HG03469 (cell line): ENCODE measurements around the gene DNAJB11.
"Not testable (repeated sequence)": the region's sequence is repeated elsewhere in the genome, so short reads cannot be mapped to it uniquely, and the experiment has no call there.

Source experiments
- ATAC-seq: cut with Tn5 transposase; IDR thresholded peaks from one replicate; pipeline ENCODE4 v1.9.1; 2021; ENCODE audit warnings: mild to moderate bottlenecking, moderate library complexity, moderate number of reproducible peaks; ENCODE audit not compliant: unreplicated experiment

Gene DNAJB11

DNA sequence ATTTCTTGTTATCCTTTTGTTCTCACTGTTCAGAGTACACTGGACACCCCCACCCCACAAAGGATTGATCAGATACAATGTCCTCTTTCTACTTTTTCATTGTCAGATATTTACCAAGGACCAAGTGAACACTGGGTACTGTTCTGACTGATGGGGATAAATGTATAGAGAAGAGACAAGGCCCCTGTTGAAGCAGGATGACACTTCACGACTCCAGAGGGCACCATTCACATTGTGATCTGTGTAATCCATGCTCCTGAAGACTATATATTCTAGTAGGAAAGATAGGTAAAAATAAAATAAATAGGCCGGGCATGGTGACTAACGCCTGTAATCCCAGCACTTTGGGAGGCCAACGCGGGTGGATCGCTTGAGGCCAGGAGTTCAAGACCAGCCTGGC is 19.1 kb upstream of the DNAJB11 start:
- ATAC-seq = no peak

- ATAC-seq = no peak
Observed at GRCh38 chr3:186552408-186553031, 18.0 kb upstream of the DNAJB11 start.

DNA sequence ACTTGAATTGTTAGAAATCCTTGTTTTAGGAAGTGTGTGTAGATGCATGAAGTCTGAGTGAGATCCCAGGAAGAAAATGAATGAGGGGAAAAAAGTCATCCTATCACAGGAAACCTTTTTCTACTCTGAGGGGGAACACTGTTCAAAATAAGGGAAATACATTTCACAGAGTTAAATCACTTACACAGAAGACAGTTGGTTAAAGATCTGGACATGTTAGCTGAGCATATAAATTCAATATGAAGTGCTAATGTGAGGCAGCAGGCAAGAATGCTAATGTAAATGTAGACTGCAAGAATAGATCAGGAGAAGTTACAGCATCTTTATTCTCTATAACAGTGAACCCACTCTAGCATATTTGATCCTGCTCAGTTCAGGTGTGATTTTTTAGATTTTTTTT is 5.9 kb upstream of the DNAJB11 start:
- ATAC-seq = no peak

GRCh38 chr3:186566772-186567071 is 3.8 kb upstream of the DNAJB11 start:
- no peak for ATAC-seq

DNA sequence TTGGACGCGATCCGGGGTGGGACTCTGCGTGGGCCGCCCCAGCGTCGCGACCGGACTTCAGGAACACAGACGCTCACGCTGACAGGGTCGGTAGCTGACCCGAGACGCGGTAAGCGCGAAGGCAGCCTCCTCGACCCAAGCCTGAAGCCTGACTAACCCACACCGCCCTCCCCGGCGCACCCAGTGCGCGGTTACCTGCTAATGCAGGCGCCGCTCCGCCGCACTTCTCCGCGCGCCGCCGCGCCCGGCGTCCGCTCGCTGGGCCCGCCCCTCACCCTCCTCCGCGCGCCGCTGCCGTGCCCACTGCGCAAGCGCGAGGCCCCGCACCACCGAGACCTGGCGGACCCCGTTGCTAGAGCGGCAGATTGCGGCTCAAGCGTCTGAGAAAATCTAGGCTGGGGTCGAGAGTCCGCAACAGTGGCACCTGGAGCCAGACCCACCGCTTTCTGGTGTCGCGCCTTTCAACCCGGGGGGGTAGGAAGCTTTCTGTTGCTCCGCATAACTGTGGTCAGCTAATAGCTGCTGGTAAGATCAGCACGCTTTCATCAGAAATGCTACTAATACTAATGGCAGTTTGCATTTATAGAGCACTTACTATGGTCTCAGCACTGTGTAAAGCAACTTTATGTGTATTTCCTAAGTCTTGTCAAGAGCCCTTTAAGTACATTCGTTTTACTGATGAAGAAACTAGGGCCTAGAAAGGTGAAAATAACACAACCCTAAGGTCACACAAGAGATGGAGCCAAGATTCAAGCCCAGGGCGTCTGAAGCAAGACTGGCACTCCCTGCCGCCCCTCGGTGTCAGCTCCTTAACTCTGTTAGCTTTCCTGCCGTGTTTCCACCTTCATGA is 3.2 kb upstream of the DNAJB11 start, which contains the start of gene TBCCD1:
Gene TBCCD1, minus strand, starts transcription at position 268 of the 850 bp plus-strand sequence. CDS start 3,010 bp downstream, outside the sequence.
- ATAC-seq = peak; percentile 27

GRCh38 chr3:186569361-186569760 is 1.2 kb upstream of the DNAJB11 start:
- not testable (repeated sequence) for ATAC-seq

DNA sequence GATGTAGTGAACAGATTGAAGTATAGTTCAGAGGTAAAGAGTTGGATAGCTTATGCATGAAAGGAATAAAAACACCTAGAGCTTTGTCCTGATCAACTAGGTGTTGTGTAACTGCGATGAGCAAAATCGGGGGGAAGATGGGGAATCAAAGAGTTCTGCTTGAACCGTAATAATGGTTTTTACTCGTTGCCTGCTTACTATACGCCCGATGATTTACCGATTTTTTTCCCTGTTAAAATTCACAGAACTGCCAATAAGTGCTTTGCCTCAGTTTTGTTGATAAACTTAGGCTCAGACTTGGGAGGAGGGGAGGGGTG is 783 bp upstream of the DNAJB11 start:
- no peak for ATAC-seq

GRCh38 chr3:186570941-186571643 is 572 bp downstream of the DNAJB11 start:
- no peak for ATAC-seq

DNA sequence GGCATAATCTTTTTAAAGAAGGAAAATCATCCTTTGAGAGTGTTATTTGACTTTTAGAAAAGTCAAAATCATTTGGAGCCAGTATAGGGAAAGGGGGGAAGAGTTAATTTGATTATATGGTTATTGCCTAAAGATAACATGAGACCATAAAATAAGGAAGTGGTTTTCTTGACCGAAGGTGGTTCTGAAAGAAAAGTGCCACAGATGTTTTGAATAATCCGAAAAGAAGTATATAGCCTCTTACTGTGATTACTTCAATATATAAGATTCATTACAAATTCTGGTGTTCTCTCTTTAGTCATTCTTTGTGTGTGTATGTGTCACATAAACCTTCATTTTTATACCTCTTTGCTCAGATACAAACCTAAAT is 1.1 kb downstream of the DNAJB11 start:
- no peak for ATAC-seq

DNA sequence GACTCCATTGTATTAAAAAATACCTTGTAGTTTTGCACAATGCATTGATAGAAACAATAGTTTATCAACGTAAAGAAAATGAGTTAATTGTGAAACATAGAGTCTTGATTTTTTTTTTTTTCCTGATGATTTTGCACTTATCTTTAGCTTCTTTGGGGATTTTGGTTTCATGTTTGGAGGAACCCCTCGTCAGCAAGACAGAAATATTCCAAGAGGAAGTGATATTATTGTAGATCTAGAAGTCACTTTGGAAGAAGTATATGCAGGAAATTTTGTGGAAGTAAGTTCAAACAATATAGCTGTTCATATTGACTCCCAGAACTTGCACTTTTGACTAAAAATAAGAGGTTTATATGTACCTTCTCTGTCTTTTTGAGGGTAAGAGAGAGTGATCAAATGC is 7.0 kb downstream of the DNAJB11 start:
- ATAC-seq = no peak

DNA sequence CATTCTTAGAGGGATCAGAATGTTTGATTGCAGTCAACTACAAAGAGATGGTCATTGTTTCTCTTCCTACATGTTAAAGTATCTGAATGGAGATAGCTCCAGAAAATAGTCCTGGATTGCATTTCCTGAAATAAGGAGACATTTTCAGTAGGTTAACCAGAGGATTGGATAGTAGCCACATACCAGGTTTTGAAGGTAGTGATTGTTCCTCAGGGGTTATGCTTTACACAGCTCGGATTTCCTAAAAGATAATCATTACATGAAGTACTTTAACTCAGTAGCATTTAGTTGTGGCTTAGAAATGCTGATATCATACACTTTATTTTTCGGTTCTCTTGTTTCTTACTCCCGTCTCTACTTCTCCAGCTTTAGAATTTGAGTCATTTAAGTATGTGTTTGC is 10.3 kb downstream of the DNAJB11 start:
- ATAC-seq = no peak

DNA sequence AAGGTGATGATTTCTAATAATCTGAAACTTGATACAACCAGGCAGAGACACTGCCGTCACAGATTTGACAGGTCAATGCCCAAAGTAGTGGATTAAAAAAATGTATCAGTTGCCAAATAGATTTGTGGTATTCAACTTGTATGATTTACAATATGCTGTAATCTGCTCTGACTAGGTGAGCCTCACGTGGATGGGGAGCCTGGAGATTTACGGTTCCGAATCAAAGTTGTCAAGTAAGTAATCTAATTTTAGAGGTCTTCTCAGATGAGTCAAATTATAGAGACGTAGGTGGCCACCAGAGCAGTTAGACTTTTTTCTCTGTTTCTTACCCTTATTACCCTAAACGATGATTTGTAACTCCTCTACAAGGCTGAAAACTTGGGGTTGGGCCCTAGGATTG is 12.0 kb downstream of the DNAJB11 start:
- no peak for ATAC-seq

DNA sequence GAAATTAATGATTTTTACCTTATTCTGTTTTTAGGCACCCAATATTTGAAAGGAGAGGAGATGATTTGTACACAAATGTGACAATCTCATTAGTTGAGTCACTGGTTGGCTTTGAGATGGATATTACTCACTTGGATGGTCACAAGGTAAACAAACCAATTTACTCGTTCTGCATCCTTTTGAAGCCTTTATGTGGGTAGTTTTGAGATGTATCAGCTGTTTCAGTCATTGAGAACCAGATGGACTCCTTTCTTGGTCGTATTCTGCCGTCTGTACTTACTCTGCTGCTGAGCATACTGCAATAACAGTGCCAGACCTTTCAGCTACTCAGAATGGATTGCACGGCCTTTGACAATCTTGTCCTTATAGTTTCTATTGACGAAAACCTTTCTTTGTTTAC is 13.3 kb downstream of the DNAJB11 start:
- no peak for ATAC-seq

GRCh38 chr3:186586245-186586644 is 15.7 kb downstream of the DNAJB11 start:
- ATAC-seq = not testable (repeated sequence)

GRCh38 chr3:186587183-186587582 is 16.7 kb downstream of the DNAJB11 start:
- ATAC-seq = no peak

DNA sequence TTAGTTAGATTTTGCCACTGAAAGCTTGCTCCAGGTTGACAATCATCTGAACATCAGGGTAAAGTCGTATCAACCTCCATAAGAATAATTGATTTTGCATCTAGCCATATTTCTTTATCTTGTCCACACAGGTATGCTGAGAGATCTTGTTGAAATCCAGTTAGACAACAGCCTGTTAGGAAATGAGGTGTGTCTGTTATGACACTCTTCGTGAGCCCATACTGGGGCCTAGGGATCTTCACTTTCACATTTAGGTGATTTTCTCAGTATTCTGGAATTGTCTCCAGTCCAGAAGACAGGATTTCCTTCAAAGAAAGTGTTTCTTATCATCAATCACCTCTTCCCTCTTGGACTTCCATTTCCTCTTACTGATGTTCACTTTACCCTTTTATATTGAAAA is 18.1 kb downstream of the DNAJB11 start:
- no peak for ATAC-seq

- ATAC-seq = no peak
Observed at GRCh38 chr3:186589121-186589520, 18.6 kb downstream of the DNAJB11 start.

- ATAC-seq = no peak
Observed at GRCh38 chr3:186589856-186590579, 19.5 kb downstream of the DNAJB11 start.

DNA sequence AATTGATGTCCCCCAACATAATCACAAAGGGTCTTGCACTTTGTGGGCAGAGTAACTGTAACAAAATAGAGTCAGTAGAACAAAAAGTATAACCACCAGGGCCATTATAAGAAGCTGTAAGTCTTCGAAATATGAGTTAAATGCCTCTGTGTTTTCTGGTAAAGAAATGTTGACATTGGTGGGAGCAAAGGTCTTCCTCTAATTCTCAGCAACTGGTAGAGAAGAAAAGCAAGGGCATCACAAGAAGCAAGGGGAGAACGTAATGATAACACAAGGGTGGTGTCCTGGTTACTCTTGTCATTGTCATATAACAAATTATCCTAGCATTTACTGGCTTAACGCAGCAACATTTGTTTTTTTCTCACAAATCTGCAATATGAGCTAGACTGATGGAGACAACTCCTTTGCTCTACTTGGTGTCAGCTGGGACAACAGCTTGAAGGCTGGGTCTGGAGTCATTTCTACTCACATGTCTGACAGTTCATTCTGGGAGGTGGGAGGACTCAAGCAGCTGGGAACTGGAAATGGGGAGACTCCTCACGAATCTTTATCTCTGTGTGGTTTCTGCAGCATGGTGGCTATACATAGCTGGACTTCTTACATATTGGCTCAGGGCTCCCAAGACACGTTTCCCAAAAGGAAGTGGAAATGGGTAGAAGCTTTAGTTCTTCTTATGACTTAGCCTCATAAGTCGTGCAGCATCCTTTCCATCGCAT is 20.2 kb downstream of the DNAJB11 start:
- no peak for ATAC-seq

DNA sequence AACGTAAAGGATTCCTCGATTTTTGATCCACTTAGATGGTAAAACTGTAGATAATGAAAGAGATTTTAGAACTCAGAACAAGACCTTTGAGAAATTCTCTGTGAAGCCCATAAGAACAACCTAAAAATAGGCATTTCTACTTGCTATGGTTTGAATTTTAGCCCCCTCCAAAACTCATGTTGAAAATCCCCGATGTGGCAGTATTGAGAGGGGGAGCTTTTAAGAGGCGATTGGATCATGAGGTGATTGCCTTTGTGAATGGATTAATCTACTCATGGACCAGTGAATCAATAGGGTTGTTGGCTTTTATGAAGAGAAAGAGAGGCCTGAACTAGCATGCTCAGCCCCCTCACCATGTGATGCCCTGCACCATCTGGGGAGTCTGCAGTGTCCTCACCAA is 22.2 kb downstream of the DNAJB11 start:
- no peak for ATAC-seq

- no peak for ATAC-seq
Observed at GRCh38 chr3:186593862-186594261, 23.3 kb downstream of the DNAJB11 start.
